H9 (cell line): ENCODE data around the gene ROBO1. TPM values are rescaled to one million over a fixed set of nuclear protein-coding genes. Genes with fewer than 3 reads are reported as not detected.

Experiments used
- DNase-seq: peaks from one replicate; pipeline ENCODE4 v3.0.0-alpha.2; 2017
- H2AFZ ChIP-seq: one replicate; pipeline ENCODE4 v1.6.1; 2013; ENCODE audit warnings: mild to moderate bottlenecking, low read length, control low read depth, moderate library complexity
- H2AK5ac ChIP-seq: 2 replicates; pipeline ENCODE4 v1.6.1; 2013; ENCODE audit warnings: low read length, control low read depth, mixed read lengths; ENCODE audit not compliant: insufficient read length
- H2BK120ac ChIP-seq: one replicate; pipeline ENCODE4 v1.6.1; 2013; ENCODE audit warnings: low read depth, mild to moderate bottlenecking, low read length, control low read depth, inconsistent platforms; ENCODE audit not compliant: poor library complexity, severe bottlenecking
- H2BK12ac ChIP-seq: 2 replicates; pipeline ENCODE4 v1.6.1; 2013; ENCODE audit warnings: low read length, control low read depth, mixed read lengths, low read depth; ENCODE audit not compliant: insufficient read length
- H2BK15ac ChIP-seq: 2 replicates; pipeline ENCODE4 v1.6.1; 2013; ENCODE audit warnings: low read depth, low read length, control low read depth
- H2BK20ac ChIP-seq: one replicate; pipeline ENCODE4 v1.6.1; 2013; ENCODE audit warnings: low read depth, mild to moderate bottlenecking, low read length, control low read depth, inconsistent platforms; ENCODE audit not compliant: poor library complexity, severe bottlenecking
- H2BK5ac ChIP-seq: 2 replicates; pipeline ENCODE4 v1.6.1; 2013; ENCODE audit warnings: low read length, control low read depth, mixed read lengths; ENCODE audit not compliant: insufficient read length
- H3K14ac ChIP-seq: 2 replicates; pipeline ENCODE4 v1.6.1; 2013; ENCODE audit warnings: low read length, control low read depth; ENCODE audit not compliant: insufficient read depth
- H3K18ac ChIP-seq: 2 replicates; pipeline ENCODE4 v1.6.1; 2013; ENCODE audit warnings: low read depth, mild to moderate bottlenecking, mixed read lengths, low read length, control low read depth; ENCODE audit not compliant: insufficient read length
- H3K23ac ChIP-seq: 2 replicates; pipeline ENCODE4 v1.6.1; 2013; ENCODE audit warnings: low read length, control low read depth, mixed read lengths, low read depth; ENCODE audit not compliant: insufficient read length
- H3K23me2 ChIP-seq: 2 replicates; pipeline ENCODE4 v1.6.1; 2013; ENCODE audit warnings: low read depth, mild to moderate bottlenecking, mixed read lengths, low read length, control low read depth; ENCODE audit not compliant: insufficient read length, poor library complexity, severe bottlenecking
- H3K27ac ChIP-seq: 2 replicates; pipeline ENCODE4 v1.5.1; 2013; ENCODE audit warnings: low read length, control low read depth, mixed read lengths, low read depth; ENCODE audit not compliant: insufficient read length
- H3K27me3 ChIP-seq: 2 replicates; pipeline ENCODE4 v1.6.1; 2013; ENCODE audit warnings: low read length, control low read depth, inconsistent platforms; ENCODE audit not compliant: insufficient read depth
- H3K4ac ChIP-seq: 2 replicates; pipeline ENCODE4 v1.6.1; 2013; ENCODE audit warnings: low read depth, mild to moderate bottlenecking, control low read depth, inconsistent platforms, low read length, moderate library complexity
- H3K4me1 ChIP-seq: 2 replicates; pipeline ENCODE4 v1.6.1; 2013; ENCODE audit warnings: low read length, control low read depth, inconsistent platforms; ENCODE audit not compliant: insufficient read depth
- H3K4me2 ChIP-seq: 2 replicates; pipeline ENCODE4 v1.6.1; 2013; ENCODE audit warnings: low read length, control low read depth, mixed read lengths; ENCODE audit not compliant: insufficient read length, insufficient read depth
- H3K56ac ChIP-seq: 2 replicates; pipeline ENCODE4 v1.6.1; 2013; ENCODE audit warnings: low read depth, mild to moderate bottlenecking, mixed read lengths, low read length, control low read depth; ENCODE audit not compliant: insufficient read length
- H3K79me1 ChIP-seq: 2 replicates; pipeline ENCODE4 v1.6.1; 2013; ENCODE audit warnings: low read depth, mild to moderate bottlenecking, moderate library complexity, low read length, control low read depth, inconsistent platforms; ENCODE audit not compliant: insufficient read depth, poor library complexity, severe bottlenecking
- H3K79me2 ChIP-seq: 2 replicates; pipeline ENCODE4 v1.6.1; 2013; ENCODE audit warnings: low read length, control low read depth, inconsistent platforms; ENCODE audit not compliant: insufficient read depth
- H3K9ac ChIP-seq: 2 replicates; pipeline ENCODE4 v1.6.1; 2013; ENCODE audit warnings: low read length, control low read depth, mixed read lengths; ENCODE audit not compliant: insufficient read length; ENCODE audit errors: extremely low read depth
- H3K9me3 ChIP-seq: one replicate; pipeline ENCODE4 v1.6.1; 2013; ENCODE audit warnings: low read depth, low read length, inconsistent platforms; ENCODE audit not compliant: control insufficient read depth
- H3T11ph ChIP-seq: one replicate; pipeline ENCODE4 v1.6.1; 2013; ENCODE audit warnings: mild to moderate bottlenecking, low read length, control low read depth, inconsistent platforms
- H4K20me1 ChIP-seq: one replicate; pipeline ENCODE4 v1.6.1; 2013; ENCODE audit not compliant: control insufficient read depth, insufficient read length, insufficient read depth
- H4K5ac ChIP-seq: 2 replicates; pipeline ENCODE4 v1.6.1; 2013; ENCODE audit warnings: low read depth, mild to moderate bottlenecking, mixed read lengths, low read length, control low read depth; ENCODE audit not compliant: insufficient read length
- H4K8ac ChIP-seq: replicated peaks from 2 replicates; pipeline ENCODE4 v1.6.1; 2013; ENCODE audit warnings: low read length, control low read depth, mixed read lengths, low read depth; ENCODE audit not compliant: insufficient read length
- H4K91ac ChIP-seq: 2 replicates; pipeline ENCODE4 v1.6.1; 2013; ENCODE audit warnings: low read depth, mild to moderate bottlenecking, moderate library complexity, mixed read lengths, low read length, control low read depth; ENCODE audit not compliant: insufficient read length
- H3K27ac Mint-ChIP-seq, 3 experiments: 2 replicates in 2 of 3; 3 replicates in 1 of 3; pipeline ENCODE4 v1.8.0; 2020 to 2021; ENCODE audit warnings: mixed read lengths in 3 of 3, mild to moderate bottlenecking in 1 of 3, moderate library complexity in 1 of 3
- H3K27me3 Mint-ChIP-seq: 2 replicates; pipeline ENCODE4 v1.8.0; 2021; ENCODE audit warnings: low read depth, mild to moderate bottlenecking, moderate library complexity, mixed read lengths
- H3K36me3 Mint-ChIP-seq, 3 experiments: 2 replicates in 2 of 3; 3 replicates in 1 of 3; pipeline ENCODE4 v1.8.0; 2020 to 2021; ENCODE audit warnings: low read depth in 3 of 3, mixed read lengths in 3 of 3; ENCODE audit not compliant: insufficient read depth in 1 of 3
- H3K4me1 Mint-ChIP-seq, 2 experiments: 2 replicates each; pipeline ENCODE4 v1.8.0; 2020; ENCODE audit warnings: mixed read lengths in 2 of 2
- H3K4me3 Mint-ChIP-seq, 2 experiments: 2 replicates in 1 of 2; 3 replicates in 1 of 2; pipeline ENCODE4 v1.8.0; 2020 to 2021; ENCODE audit warnings: mild to moderate bottlenecking in 2 of 2, mixed read lengths in 2 of 2, moderate library complexity in 1 of 2
- H3K9me3 Mint-ChIP-seq, 2 experiments: 2 replicates in 1 of 2; 3 replicates in 1 of 2; pipeline ENCODE4 v1.8.0; 2020; ENCODE audit warnings: mild to moderate bottlenecking in 2 of 2, mixed read lengths in 2 of 2, moderate library complexity in 1 of 2
- WGBS: extraction: QIAGEN DNeasy Blood & Tissue Kit; methylation state at CpG from one replicate; pipeline ENCODE4 v1.1.7; 2013; ENCODE audit warnings: missing lambda C conversion rate, low lambda C conversion rate, mixed read lengths; ENCODE audit not compliant: insufficient read length; ENCODE audit errors: extremely low coverage; 5-methylcytosine and 5-hydroxymethylcytosine counted together
- total RNA-seq: library from RNA; stranded (reverse); gene quantifications from 2 replicates; pipeline ENCODE4 v1.2.1, GENCODE V29; 2021
- TF ChIP-seq, protein P1 (sequence below): fragments of 200-600 bp; sonication (generic); conservative IDR thresholded peaks from 3 replicates; pipeline ENCODE4 v1.8.0; 2021; ENCODE audit warnings: antibody characterized with exemption, mild to moderate bottlenecking

ROBO1 gene
- total RNA-seq, 1 experiment from 2014 or later, result 62.7 TPM

DNA sequence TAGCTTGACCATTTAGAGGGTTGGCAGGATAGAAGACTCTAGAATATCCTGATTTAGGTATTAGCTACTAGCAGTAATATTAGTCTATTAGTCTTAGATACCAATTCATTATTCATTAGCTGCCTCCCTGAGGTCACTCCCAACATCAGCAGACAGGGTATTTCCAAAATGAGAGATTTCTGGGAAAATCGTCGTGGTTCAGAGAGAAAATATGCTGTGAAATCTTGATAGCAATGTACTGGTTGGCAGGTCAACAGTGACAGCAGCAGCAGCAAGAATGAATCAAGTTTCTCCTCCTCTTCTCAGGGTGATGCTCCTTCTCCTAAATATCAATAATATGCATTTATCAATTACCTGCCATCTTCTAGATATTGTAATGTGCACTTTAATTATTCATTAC, 41.3 kb upstream of the ROBO1 start:
- Histone ChIP-seq H3T11ph (no peak overlapping the region), H3K56ac (no peak overlapping the region), H3K9ac (no peak overlapping the region), H3K23me2 (no peaks in the 10 kb centered on the region), H2BK120ac (no peak overlapping the region), H2AK5ac (no peak overlapping the region), H4K5ac (no peak overlapping the region), H3K14ac (no peak overlapping the region), H3K18ac (no peak overlapping the region), H3K9me3 (no peaks in the 10 kb centered on the region), H2BK20ac (no peak overlapping the region), H4K8ac (no peak overlapping the region), H3K79me2 (no peaks in the 10 kb centered on the region), H4K20me1 (no peaks in the 10 kb centered on the region), H3K4ac (no peak overlapping the region), H3K79me1 (no peaks in the 10 kb centered on the region), H4K91ac (no peak overlapping the region), H2BK15ac (no peak overlapping the region), H3K27ac (no peak overlapping the region), H2BK5ac (no peak overlapping the region), H3K4me1 (no peaks in the 10 kb centered on the region), H3K27me3 (no peaks in the 10 kb centered on the region), H2AFZ (no peak overlapping the region), H3K4me2 (no peak overlapping the region), H3K23ac (no peak overlapping the region), H2BK12ac (no peak overlapping the region)
- Mint-ChIP-seq H3K9me3 (peaks cover 0 to under 1% of the 10 kb centered on the region in 2 experiments; a peak in 1 of 5 replicates), H3K27ac (no peak overlapping the region), H3K36me3 (no peaks in the 10 kb centered on the region), H3K4me1 (no peaks in the 10 kb centered on the region), H3K4me3 (no peak overlapping the region), H3K27me3 (no peaks in the 10 kb centered on the region)
- TF ChIP-seq, protein P1, sequence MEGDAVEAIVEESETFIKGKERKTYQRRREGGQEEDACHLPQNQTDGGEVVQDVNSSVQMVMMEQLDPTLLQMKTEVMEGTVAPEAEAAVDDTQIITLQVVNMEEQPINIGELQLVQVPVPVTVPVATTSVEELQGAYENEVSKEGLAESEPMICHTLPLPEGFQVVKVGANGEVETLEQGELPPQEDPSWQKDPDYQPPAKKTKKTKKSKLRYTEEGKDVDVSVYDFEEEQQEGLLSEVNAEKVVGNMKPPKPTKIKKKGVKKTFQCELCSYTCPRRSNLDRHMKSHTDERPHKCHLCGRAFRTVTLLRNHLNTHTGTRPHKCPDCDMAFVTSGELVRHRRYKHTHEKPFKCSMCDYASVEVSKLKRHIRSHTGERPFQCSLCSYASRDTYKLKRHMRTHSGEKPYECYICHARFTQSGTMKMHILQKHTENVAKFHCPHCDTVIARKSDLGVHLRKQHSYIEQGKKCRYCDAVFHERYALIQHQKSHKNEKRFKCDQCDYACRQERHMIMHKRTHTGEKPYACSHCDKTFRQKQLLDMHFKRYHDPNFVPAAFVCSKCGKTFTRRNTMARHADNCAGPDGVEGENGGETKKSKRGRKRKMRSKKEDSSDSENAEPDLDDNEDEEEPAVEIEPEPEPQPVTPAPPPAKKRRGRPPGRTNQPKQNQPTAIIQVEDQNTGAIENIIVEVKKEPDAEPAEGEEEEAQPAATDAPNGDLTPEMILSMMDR, result no peak
- WGBS, result no CpG with 5 or more reads among the region's 2 CpGs
- no peak for DNase-seq
